ENCODE results near the gene ANKMY2. TPM values are rescaled to one million over a fixed set of nuclear protein-coding genes. Genes with fewer than 3 reads are reported as not detected.

ANKMY2 gene
- total RNA-seq, 1 donor from 2014 or later: 68.5 TPM

DNA sequence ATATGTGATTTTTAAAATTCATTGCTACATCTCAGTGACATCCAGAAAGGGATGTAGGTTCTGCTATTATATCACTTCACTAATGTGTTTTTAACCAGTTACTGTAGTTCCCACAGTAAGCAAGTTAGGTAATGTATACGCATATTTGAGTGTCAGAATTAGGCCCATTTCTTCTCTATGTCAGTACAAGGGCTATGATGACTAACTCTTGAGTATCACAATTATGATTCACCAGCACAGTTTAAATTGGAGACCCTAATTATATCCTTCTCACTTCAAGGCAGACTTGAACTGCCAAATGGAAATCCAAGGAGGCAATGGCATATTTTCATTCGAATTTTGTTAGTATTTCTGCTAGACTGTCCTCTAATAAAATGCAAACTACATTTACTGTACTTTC lies 24.0 kb upstream of the ANKMY2 start:
- no peak for DNase-seq (ENCODE audit: low spot score)
- H3K9me3 Mint-ChIP-seq: peaks cover 3% of the 10 kb centered on the region
- Histone ChIP-seq H3K4me2 (no peak overlapping the region), H3K4me1 (no peaks in the 10 kb centered on the region), H3K79me2 (ENCODE audit: low read depth) (peaks cover 44% of the 10 kb centered on the region), H3F3A (ENCODE audit: low read depth) (no peaks in the 10 kb centered on the region), H3K9me3 (ENCODE audit: low read depth) (no peaks in the 10 kb centered on the region), H3K27me3 (no peaks in the 10 kb centered on the region), H3K4me3 (no peak overlapping the region), H3K36me3 (peaks cover 6% of the 10 kb centered on the region), H2AFZ (replicated peaks) (no peak overlapping the region), H3K27ac (no peak overlapping the region), H4K20me1 (ENCODE audit: low read depth) (no peaks in the 10 kb centered on the region), H3K9ac (no peak overlapping the region)
- H3K4me3 Mint-ChIP-seq: no peak overlapping the region
- no peaks in the 10 kb centered on the region for H3K27me3 Mint-ChIP-seq (ENCODE audit: insufficient read depth, low read depth)
- no peak overlapping the region for H3K27ac Mint-ChIP-seq
- peaks cover 55% of the 10 kb centered on the region for H3K36me3 Mint-ChIP-seq
- peaks cover 3% of the 10 kb centered on the region for H3K4me1 Mint-ChIP-seq
- TF ChIP-seq EZH2phosphoT487 (IDR thresholded peaks at IDR 0.05) (no peak), EZH2 (IDR thresholded peaks at IDR 0.05) (no peak)
- TF ChIP-seq, protein P1, sequence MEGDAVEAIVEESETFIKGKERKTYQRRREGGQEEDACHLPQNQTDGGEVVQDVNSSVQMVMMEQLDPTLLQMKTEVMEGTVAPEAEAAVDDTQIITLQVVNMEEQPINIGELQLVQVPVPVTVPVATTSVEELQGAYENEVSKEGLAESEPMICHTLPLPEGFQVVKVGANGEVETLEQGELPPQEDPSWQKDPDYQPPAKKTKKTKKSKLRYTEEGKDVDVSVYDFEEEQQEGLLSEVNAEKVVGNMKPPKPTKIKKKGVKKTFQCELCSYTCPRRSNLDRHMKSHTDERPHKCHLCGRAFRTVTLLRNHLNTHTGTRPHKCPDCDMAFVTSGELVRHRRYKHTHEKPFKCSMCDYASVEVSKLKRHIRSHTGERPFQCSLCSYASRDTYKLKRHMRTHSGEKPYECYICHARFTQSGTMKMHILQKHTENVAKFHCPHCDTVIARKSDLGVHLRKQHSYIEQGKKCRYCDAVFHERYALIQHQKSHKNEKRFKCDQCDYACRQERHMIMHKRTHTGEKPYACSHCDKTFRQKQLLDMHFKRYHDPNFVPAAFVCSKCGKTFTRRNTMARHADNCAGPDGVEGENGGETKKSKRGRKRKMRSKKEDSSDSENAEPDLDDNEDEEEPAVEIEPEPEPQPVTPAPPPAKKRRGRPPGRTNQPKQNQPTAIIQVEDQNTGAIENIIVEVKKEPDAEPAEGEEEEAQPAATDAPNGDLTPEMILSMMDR (IDR thresholded peaks at IDR 0.05): no peak

DNA sequence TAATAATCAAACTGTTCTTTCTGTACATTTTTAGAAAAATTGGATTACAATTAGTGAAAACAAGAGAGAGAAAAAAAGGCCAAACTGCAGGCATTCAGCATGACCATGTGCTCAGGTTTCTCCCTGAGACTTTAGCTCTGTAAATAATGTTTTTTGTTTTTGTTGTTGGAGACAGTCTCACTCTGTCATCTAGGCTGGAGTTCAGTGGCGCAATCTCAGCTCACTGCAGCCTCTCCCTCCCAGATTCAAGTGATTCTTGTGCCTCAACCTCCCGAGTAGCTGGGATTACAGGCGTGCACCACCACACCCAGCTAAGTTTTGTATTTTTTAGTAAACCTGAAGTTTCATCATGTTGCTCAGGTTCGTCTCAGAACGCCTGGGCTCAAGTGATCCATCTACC lies 23.4 kb upstream of the ANKMY2 start:
- Histone ChIP-seq H3K4me2 (no peak overlapping the region), H3K9me3 (ENCODE audit: low read depth) (no peaks in the 10 kb centered on the region), H4K20me1 (ENCODE audit: low read depth) (no peaks in the 10 kb centered on the region), H3K4me3 (no peak overlapping the region), H3K27me3 (no peaks in the 10 kb centered on the region), H3K27ac (no peak overlapping the region), H3K4me1 (no peaks in the 10 kb centered on the region), H3K79me2 (ENCODE audit: low read depth) (peaks cover 46% of the 10 kb centered on the region), H3K9ac (no peak overlapping the region), H2AFZ (replicated peaks) (no peak overlapping the region), H3K36me3 (peaks cover 3% of the 10 kb centered on the region), H3F3A (ENCODE audit: low read depth) (no peaks in the 10 kb centered on the region)
- no peak overlapping the region for H3K27ac Mint-ChIP-seq
- peaks cover 3% of the 10 kb centered on the region for H3K4me1 Mint-ChIP-seq
- DNase-seq (ENCODE audit: low spot score): no peak
- H3K9me3 Mint-ChIP-seq: peaks cover 5% of the 10 kb centered on the region
- peaks cover 58% of the 10 kb centered on the region for H3K36me3 Mint-ChIP-seq
- no peak overlapping the region for H3K4me3 Mint-ChIP-seq
- TF ChIP-seq, protein P1 (IDR thresholded peaks at IDR 0.05): no peak
- TF ChIP-seq EZH2phosphoT487 (IDR thresholded peaks at IDR 0.05) (no peak), EZH2 (IDR thresholded peaks at IDR 0.05) (no peak)
- no peaks in the 10 kb centered on the region for H3K27me3 Mint-ChIP-seq (ENCODE audit: insufficient read depth, low read depth)

DNA sequence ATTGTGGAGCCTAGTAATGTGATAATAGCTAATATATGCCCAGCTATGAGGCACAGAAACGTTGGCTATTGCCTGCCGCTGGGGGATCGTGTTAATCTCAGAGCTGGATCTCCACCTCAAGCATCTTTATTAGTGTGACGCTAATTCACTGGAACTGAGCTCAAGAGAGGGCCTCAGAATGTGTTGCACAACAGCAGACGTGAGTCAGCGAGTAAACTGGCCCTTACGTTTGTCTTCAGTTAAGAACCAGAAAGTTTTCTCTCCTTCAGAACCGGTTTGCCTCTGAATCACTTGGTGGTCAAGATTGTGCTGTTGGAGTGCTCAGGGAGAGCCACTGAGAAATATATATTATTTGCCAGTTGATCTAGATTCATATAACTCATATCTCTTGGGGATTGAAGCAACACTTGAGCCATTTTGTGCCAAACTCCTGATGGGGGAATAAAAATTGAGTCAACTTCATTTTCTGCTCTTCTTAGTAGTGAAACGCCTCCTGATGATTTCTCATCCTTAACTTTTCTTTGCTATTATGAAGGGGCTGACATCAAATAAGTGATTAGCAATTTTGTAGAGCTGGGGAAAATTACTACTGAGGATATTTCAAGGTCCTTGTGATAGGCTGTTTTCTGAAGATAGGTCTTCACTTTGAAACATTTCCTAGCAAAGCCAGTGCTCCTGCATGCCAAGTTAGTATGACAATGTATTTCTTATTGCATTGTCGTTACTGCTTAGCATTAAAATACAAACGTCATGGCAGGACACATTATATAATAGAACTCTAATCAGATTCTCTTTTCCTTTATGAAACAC lies 22.7 kb upstream of the ANKMY2 start:
- Histone ChIP-seq H2AFZ (replicated peaks) (no peak overlapping the region), H3K4me2 (no peak overlapping the region), H3F3A (ENCODE audit: low read depth) (no peaks in the 10 kb centered on the region), H3K27ac (no peak overlapping the region), H3K36me3 (peaks cover 3% of the 10 kb centered on the region), H4K20me1 (ENCODE audit: low read depth) (no peaks in the 10 kb centered on the region), H3K79me2 (ENCODE audit: low read depth) (peaks cover 49% of the 10 kb centered on the region), H3K9me3 (ENCODE audit: low read depth) (no peaks in the 10 kb centered on the region), H3K4me3 (no peak overlapping the region), H3K27me3 (no peaks in the 10 kb centered on the region), H3K4me1 (no peaks in the 10 kb centered on the region), H3K9ac (no peak overlapping the region)
- TF ChIP-seq EZH2phosphoT487 (IDR thresholded peaks at IDR 0.05): no peak
- TF ChIP-seq, protein P1 (IDR thresholded peaks at IDR 0.05): no peak
- no peak for TF ChIP-seq EZH2 (IDR thresholded peaks at IDR 0.05)
- Mint-ChIP-seq H3K36me3 (peaks cover 57% of the 10 kb centered on the region), H3K4me1 (peaks cover 3% of the 10 kb centered on the region), H3K9me3 (peaks cover 5% of the 10 kb centered on the region), H3K4me3 (no peak overlapping the region), H3K27me3 (ENCODE audit: insufficient read depth, low read depth) (no peaks in the 10 kb centered on the region), H3K27ac (no peak overlapping the region)
- no peak for DNase-seq (ENCODE audit: low spot score)
